BE2C (cell line): ENCODE results near the gene NEURL1B.

Experiments
- DNase-seq: peaks from one replicate; pipeline ENCODE4 v3.0.0-alpha.2; 2020
- H3K27me3 ChIP-seq: fragments of 250-450 bp; sonication (Bioruptor Pico); 2 replicates; pipeline ENCODE4 v1.5.1; 2020; ENCODE audit warnings: mild to moderate bottlenecking
- H3K36me3 ChIP-seq: fragments of 250-450 bp; sonication (Bioruptor Pico); 2 replicates; pipeline ENCODE4 v1.5.1; 2020; ENCODE audit warnings: mild to moderate bottlenecking
- H3K4me1 ChIP-seq: fragments of 250-450 bp; sonication (Bioruptor Pico); 2 replicates; pipeline ENCODE4 v1.5.1; 2020
- H3K4me3 ChIP-seq: 2 replicates; pipeline ENCODE4 v1.5.1; 2011; ENCODE audit warnings: low read depth, low read length
- H3K9me3 ChIP-seq: fragments of 250-450 bp; sonication (Bioruptor Pico); 2 replicates; pipeline ENCODE4 v1.5.1; 2020
- TF ChIP-seq, protein P1 (sequence below): IDR thresholded peaks from 2 replicates; pipeline ENCODE4 v1.5.1; 2012; ENCODE audit warnings: mild to moderate bottlenecking, low read depth, low read length

Gene NEURL1B

DNA sequence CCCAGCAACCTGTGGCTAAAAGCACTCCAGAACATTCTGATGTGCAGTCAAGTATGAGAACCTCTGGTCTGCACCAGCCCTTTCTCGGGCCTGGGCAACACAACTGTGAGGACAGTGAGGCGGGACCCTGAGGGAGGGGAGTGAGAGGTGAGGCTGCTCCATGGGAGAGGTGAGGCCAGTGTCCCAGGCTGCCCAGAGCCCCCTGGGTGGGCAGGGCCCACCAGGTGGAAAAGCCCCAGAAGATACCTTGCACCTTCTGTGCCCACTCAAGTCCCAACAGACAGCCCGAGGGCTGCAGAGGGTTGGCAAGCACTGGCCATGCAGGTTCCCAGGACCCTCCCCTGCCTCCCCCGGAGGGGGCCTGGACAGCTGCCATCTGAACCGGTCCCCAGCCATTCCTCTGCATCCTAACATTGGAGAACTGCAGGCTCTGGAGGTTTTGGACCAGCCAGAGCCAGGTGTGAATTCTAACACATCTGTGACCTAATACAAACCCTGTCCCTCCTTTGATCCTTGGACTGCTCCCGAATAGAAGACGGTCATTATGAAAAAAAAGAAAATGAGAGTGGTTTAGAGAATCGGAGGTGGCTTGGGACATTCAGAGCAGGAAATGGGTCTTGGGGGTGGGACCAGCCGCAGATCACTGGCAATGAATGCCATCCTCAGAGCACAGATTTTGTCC is 72.9 kb downstream of the NEURL1B start:
- no peaks in the 10 kb centered on the region for H3K4me1 ChIP-seq
- TF ChIP-seq, protein P1, sequence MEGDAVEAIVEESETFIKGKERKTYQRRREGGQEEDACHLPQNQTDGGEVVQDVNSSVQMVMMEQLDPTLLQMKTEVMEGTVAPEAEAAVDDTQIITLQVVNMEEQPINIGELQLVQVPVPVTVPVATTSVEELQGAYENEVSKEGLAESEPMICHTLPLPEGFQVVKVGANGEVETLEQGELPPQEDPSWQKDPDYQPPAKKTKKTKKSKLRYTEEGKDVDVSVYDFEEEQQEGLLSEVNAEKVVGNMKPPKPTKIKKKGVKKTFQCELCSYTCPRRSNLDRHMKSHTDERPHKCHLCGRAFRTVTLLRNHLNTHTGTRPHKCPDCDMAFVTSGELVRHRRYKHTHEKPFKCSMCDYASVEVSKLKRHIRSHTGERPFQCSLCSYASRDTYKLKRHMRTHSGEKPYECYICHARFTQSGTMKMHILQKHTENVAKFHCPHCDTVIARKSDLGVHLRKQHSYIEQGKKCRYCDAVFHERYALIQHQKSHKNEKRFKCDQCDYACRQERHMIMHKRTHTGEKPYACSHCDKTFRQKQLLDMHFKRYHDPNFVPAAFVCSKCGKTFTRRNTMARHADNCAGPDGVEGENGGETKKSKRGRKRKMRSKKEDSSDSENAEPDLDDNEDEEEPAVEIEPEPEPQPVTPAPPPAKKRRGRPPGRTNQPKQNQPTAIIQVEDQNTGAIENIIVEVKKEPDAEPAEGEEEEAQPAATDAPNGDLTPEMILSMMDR: no peak

DNA sequence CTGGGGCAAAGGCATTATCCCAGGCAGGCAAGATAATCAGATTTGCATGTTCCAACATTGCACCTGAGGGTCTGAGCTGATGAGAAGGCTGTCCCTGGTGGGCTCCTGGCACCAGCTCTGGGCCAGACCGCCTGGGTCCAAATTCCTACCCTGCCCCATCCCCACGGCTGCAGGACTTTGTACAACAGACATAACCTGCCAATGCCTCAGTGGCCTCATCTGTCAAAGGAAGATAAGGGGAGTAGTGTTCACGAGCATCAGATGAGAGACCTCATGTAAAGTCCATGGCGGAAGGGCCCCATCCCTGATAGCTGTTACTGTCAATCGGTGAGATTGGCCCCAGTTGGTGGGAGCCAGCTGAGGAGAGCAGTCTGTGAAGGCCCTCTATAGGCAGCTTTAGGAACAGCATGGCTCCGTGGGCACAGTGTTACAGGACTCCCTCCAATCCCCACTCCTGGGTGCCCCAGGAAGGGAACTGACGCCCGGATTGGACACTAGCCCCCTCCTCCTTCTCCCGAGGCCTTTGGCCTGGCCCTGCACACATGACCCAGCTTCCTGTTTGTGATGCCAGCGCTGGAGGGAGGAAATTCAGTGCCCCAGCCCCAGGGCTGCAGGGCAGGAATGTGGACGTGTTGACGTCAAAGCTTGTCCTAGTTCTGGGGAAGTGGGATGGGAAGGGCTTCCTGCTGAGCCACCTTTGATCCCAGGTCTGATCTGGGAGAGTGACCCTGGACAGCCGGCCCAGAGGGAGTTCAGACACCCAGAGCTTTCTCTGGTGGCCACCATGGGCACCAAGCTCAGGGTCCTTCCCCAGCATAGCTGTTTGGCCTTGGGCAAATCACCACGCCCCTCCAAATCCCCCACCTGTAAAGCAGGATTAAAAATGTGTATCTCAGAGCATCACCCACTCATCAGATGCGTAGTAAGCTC is 73.7 kb downstream of the NEURL1B start:
- H3K36me3 ChIP-seq: no peaks in the 10 kb centered on the region
- H3K27me3 ChIP-seq: no peaks in the 10 kb centered on the region
- no peak overlapping the region for H3K4me3 ChIP-seq
- DNase-seq: peak; percentile 85
- H3K9me3 ChIP-seq: no peaks in the 10 kb centered on the region
- TF ChIP-seq, protein P1: peak; percentile 87
- no peaks in the 10 kb centered on the region for H3K4me1 ChIP-seq

More for the DNA sequence above, 72.9 kb downstream of the NEURL1B start:
- Histone ChIP-seq H3K27me3 (no peaks in the 10 kb centered on the region), H3K36me3 (no peaks in the 10 kb centered on the region), H3K9me3 (no peaks in the 10 kb centered on the region), H3K4me3 (no peak overlapping the region)
- DNase-seq: no peak

DNA sequence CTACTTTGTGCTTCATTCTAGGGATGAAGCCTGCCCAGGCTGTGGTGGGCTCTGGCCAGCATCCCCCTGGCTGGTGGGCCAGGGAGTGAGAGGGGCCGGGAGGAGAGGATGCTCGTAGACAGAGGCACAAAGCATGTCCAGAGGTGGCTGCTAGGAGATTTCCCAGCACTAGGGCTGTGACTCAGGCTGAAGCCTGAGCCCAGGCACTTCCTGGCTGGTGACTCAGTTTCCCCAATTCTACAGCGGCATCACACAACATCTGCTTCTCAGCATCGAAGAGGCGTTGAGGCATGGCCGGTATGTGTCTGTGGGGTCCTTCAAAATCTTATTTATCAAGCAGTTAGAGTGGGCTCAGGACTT is 74.3 kb downstream of the NEURL1B start:
- H3K4me3 ChIP-seq: no peak overlapping the region
- no peaks in the 10 kb centered on the region for H3K4me1 ChIP-seq
- TF ChIP-seq, protein P1: no peak
- H3K27me3 ChIP-seq: no peaks in the 10 kb centered on the region
- H3K36me3 ChIP-seq: no peaks in the 10 kb centered on the region
- DNase-seq: no peak
- H3K9me3 ChIP-seq: no peaks in the 10 kb centered on the region

DNA sequence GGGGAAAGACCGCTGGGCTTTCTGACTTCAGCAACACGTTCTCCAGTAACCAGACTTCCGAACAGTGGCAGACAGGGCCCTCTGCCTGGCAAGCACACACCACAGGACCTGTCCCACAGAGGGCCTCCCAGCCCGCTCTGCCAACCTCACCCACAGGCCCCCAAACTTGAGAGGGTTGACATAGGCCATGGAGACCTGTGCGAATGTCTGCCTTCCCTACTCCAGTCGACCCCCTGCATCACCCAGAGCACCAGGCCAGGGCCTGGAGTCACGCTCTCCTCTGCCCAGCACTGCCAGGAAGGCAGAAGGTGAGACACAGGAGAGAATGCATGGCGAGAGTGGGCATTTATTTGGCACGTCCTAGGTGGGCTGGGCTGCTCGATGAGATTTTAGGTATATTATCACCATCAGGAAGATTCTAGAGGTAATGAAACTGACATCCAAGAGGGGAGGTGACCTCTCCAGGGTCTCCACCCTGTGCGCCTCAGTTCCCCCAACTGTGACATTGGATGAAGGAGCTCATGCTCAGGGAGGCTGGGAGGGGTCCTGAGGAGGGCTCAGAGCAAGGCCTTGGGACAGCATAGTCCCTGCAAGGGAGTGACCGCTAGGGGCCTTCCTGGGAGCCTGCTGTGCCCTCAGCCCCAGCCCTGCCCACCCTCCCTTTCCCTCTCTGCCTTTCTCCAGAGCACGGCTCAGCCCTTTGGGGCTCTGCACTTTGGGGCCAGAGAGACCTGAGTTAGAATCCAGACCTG is 75.0 kb downstream of the NEURL1B start:
- Histone ChIP-seq H3K27me3 (no peaks in the 10 kb centered on the region), H3K4me1 (no peaks in the 10 kb centered on the region)
- TF ChIP-seq, protein P1: no peak

DNA sequence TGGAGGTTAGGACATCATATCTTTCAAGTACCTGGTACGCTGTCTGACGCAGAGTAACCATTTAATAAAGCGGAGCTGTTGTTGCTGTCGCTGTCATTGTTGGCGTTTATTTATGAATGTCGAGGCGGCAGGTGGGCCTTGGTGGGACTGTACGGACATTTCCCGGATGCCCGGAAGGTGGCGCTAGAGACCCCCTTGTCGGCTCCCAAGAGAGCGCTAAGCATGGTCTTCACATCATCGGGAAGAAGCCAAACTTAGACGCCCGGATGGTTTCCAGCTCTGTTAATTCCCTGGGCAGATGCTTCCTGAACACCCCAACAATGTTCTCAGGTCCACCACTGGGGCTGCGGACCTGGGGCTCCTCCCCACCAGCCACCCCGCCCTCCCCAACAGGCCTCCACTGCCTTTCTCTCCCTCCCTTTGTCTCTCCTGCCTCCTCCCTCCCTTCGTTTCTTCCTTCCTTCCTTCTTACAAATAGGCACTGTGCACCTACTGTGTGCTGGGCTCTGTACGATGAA is 75.8 kb downstream of the NEURL1B start:
- no peak overlapping the region for H3K4me3 ChIP-seq
- TF ChIP-seq, protein P1: peak; percentile 87
- DNase-seq: peak; percentile 84
- no peaks in the 10 kb centered on the region for H3K36me3 ChIP-seq
- no peaks in the 10 kb centered on the region for H3K4me1 ChIP-seq
- H3K27me3 ChIP-seq: no peaks in the 10 kb centered on the region
- no peaks in the 10 kb centered on the region for H3K9me3 ChIP-seq

More for the DNA sequence above, 75.0 kb downstream of the NEURL1B start:
- Histone ChIP-seq H3K36me3 (no peaks in the 10 kb centered on the region), H3K9me3 (no peaks in the 10 kb centered on the region), H3K4me3 (no peak overlapping the region)
- no peak for DNase-seq
